ENCODE results near the gene AGPS. TPM values are rescaled to one million over a fixed set of nuclear protein-coding genes. Genes with fewer than 3 reads are reported as not detected.

AGPS gene
- total RNA-seq, 1 donor from 2014 or later, result 54.4 TPM

- DNase-seq (ENCODE audit: low spot score), result no peak
- Mint-ChIP-seq H3K27me3 (ENCODE audit: unreplicated experiment) (peaks cover 7% of the 10 kb centered on the region), H3K9me3 (ENCODE audit: unreplicated experiment) (peaks cover 9% of the 10 kb centered on the region), H3K36me3 (ENCODE audit: low read depth, unreplicated experiment) (peaks cover 20% of the 10 kb centered on the region), H3K4me3 (ENCODE audit: unreplicated experiment) (no peak overlapping the region), H3K27ac (ENCODE audit: unreplicated experiment) (no peak overlapping the region), H3K4me1 (ENCODE audit: unreplicated experiment) (peaks cover 7% of the 10 kb centered on the region)
- TF ChIP-seq, protein P1, sequence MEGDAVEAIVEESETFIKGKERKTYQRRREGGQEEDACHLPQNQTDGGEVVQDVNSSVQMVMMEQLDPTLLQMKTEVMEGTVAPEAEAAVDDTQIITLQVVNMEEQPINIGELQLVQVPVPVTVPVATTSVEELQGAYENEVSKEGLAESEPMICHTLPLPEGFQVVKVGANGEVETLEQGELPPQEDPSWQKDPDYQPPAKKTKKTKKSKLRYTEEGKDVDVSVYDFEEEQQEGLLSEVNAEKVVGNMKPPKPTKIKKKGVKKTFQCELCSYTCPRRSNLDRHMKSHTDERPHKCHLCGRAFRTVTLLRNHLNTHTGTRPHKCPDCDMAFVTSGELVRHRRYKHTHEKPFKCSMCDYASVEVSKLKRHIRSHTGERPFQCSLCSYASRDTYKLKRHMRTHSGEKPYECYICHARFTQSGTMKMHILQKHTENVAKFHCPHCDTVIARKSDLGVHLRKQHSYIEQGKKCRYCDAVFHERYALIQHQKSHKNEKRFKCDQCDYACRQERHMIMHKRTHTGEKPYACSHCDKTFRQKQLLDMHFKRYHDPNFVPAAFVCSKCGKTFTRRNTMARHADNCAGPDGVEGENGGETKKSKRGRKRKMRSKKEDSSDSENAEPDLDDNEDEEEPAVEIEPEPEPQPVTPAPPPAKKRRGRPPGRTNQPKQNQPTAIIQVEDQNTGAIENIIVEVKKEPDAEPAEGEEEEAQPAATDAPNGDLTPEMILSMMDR (IDR thresholded peaks at IDR 0.05; ENCODE audit: unreplicated experiment), result no peak
These were observed 149.8 kb downstream of the AGPS start for GRCh38 chr2:177542396-177542795.

DNA sequence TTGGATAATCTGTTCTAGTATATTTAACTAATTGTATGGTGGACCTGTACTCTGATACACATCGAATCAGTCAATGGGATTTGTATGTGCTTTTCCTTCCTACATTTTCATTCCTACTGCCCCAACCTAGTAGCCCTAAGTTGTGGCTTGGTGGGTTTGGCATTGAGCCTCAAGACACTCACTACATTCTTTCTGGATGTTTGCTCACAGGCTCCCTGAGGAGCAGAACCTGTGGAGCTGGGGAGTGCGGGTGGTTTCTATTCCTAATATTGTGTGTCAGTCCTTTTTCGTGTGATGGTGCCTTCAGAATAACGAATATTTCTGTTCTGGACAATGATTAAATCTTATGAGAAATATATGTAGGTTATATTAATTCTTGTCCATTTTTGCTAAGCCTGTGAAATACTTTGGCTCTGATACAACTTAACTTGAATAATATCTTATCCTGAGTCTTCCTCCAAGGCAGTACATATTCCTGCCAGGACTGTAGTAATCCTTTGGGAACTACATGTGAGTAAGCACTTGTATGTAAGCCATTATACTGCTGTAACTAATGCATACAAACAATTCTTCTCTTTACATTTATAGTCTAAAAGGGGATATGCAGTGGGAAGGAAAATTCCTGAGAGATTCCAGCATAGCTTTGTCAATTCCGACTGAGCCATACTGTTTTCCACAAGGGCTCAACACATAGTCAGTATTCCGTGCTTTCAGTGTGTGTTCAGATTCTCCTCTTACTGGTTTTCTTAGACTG lies 150.6 kb downstream of the AGPS start:
- Mint-ChIP-seq H3K36me3 (ENCODE audit: low read depth, unreplicated experiment) (peaks cover 20% of the 10 kb centered on the region), H3K9me3 (ENCODE audit: unreplicated experiment) (peaks cover 9% of the 10 kb centered on the region), H3K4me1 (ENCODE audit: unreplicated experiment) (peaks cover 6% of the 10 kb centered on the region), H3K4me3 (ENCODE audit: unreplicated experiment) (no peak overlapping the region), H3K27ac (ENCODE audit: unreplicated experiment) (no peak overlapping the region), H3K27me3 (ENCODE audit: unreplicated experiment) (peaks cover 7% of the 10 kb centered on the region)
- TF ChIP-seq, protein P1 (IDR thresholded peaks at IDR 0.05; ENCODE audit: unreplicated experiment), result no peak
- no peak for DNase-seq (ENCODE audit: low spot score)

- Mint-ChIP-seq H3K27me3 (ENCODE audit: unreplicated experiment) (peaks cover 7% of the 10 kb centered on the region), H3K9me3 (ENCODE audit: unreplicated experiment) (peaks cover 9% of the 10 kb centered on the region)
These were observed 152.6 kb downstream of the AGPS start for GRCh38 chr2:177545143-177545542.

DNA sequence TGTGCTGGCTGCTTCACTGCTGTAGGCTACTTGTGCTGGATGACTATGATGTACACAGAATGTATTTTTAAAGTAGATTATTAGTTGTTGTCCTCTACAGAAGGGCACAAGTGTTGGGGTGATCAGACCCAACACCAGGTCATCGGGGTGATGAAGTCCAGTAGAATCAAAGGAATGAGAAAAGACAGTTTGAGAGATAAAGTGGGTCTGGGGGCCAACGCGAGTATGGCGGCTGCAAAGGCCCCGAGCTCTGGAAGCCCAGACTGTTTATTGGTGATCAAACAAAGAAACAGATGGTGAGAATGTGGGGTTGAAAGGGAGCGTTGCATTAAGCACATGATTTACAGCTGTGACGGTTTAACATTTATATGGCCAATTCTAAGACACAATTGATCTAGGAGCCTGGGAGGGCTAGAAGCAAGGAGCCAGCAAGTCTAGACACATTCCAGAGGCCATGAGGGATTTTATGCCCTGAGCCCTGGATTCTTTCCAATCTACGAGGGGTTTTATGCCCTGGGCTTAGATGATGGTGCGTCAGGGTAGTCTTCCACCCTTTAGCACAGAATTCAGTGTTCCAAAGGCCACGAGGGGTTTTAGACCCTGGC lies 153.5 kb downstream of the AGPS start:
- Mint-ChIP-seq H3K4me3 (ENCODE audit: unreplicated experiment) (no peak overlapping the region), H3K27me3 (ENCODE audit: unreplicated experiment) (peaks cover 7% of the 10 kb centered on the region), H3K4me1 (ENCODE audit: unreplicated experiment) (peaks cover 25% of the 10 kb centered on the region), H3K36me3 (ENCODE audit: low read depth, unreplicated experiment) (peaks cover 20% of the 10 kb centered on the region), H3K27ac (ENCODE audit: unreplicated experiment) (no peak overlapping the region), H3K9me3 (ENCODE audit: unreplicated experiment) (peaks cover 9% of the 10 kb centered on the region)
- TF ChIP-seq, protein P1 (IDR thresholded peaks at IDR 0.05; ENCODE audit: unreplicated experiment), result no peak
- no peak for DNase-seq (ENCODE audit: low spot score)

More at GRCh38 chr2:177545143-177545542, 152.6 kb downstream of the AGPS start:
- DNase-seq (ENCODE audit: low spot score), result no peak
- TF ChIP-seq, protein P1 (IDR thresholded peaks at IDR 0.05; ENCODE audit: unreplicated experiment), result no peak
- H3K27ac Mint-ChIP-seq (ENCODE audit: unreplicated experiment), result no peak overlapping the region
- peaks cover 17% of the 10 kb centered on the region for H3K4me1 Mint-ChIP-seq (ENCODE audit: unreplicated experiment)
- peaks cover 20% of the 10 kb centered on the region for H3K36me3 Mint-ChIP-seq (ENCODE audit: low read depth, unreplicated experiment)
- H3K4me3 Mint-ChIP-seq (ENCODE audit: unreplicated experiment), result no peak overlapping the region

DNA sequence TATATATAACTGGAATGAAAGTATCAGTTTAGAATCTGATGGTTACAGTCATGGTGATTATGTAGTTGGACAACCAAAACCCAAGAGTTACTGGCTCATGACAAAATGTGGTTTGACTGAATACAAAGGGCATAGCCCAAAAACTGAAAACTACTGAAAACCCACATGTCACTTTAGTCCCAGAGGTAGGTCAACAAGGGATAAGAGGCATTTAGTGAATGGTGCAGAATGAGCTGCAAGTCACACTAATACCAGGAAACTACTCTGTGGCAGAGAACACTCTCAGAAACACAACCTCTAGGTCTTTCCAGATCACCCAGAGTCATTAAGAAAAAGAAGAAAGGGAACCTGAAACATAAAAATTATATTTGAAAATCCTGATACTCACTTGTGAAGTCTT lies 154.5 kb downstream of the AGPS start:
- H3K4me1 Mint-ChIP-seq (ENCODE audit: unreplicated experiment), result peaks cover 31% of the 10 kb centered on the region
- H3K9me3 Mint-ChIP-seq (ENCODE audit: unreplicated experiment), result peaks cover 9% of the 10 kb centered on the region

More for the DNA sequence above, 154.5 kb downstream of the AGPS start:
- DNase-seq (ENCODE audit: low spot score), result no peak
- no peak overlapping the region for H3K4me3 Mint-ChIP-seq (ENCODE audit: unreplicated experiment)
- TF ChIP-seq, protein P1 (IDR thresholded peaks at IDR 0.05; ENCODE audit: unreplicated experiment), result no peak
- peaks cover 7% of the 10 kb centered on the region for H3K27me3 Mint-ChIP-seq (ENCODE audit: unreplicated experiment)
- no peak overlapping the region for H3K27ac Mint-ChIP-seq (ENCODE audit: unreplicated experiment)
- peaks cover 20% of the 10 kb centered on the region for H3K36me3 Mint-ChIP-seq (ENCODE audit: low read depth, unreplicated experiment)

Measured in endothelial cell (in vitro differentiated cells).